Measurements from ENCODE around the gene NEURL2.

The NEURL2 gene

GRCh38 chr20:45848421-45848820 lies 42.6 kb downstream of the NEURL2 start:
- DNase-seq (ENCODE audit: low read depth in 1 of 2, low spot score in 1 of 2) = no peak

- DNase-seq (ENCODE audit: low read depth in 1 of 2, low spot score in 1 of 2) = no peak
These were observed 45.6 kb downstream of the NEURL2 start for GRCh38 chr20:45845452-45845851.

- DNase-seq (ENCODE audit: low read depth in 1 of 2, low spot score in 1 of 2) = no peak
These were observed 47.5 kb downstream of the NEURL2 start for GRCh38 chr20:45843506-45843905.

GRCh38 chr20:45842169-45842812 lies 48.7 kb downstream of the NEURL2 start:
- DNase-seq (ENCODE audit: low read depth in 1 of 2, low spot score in 1 of 2) = no peak

GRCh38 chr20:45841407-45842129 lies 49.4 kb downstream of the NEURL2 start:
- DNase-seq (ENCODE audit: low read depth in 1 of 2, low spot score in 1 of 2) = no peak

- no peak for DNase-seq (ENCODE audit: low read depth in 1 of 2, low spot score in 1 of 2)
These were observed 50.3 kb downstream of the NEURL2 start for GRCh38 chr20:45840700-45841198.
